Activated CD8-positive, alpha-beta T cell treated with anti-CD3 and anti-CD28 coated beads, Interleukin-2, amount 10 ng/mL, durations not matched to agents 7 days and 5 days (primary cell): ENCODE data around the gene NPPC. TPM values are rescaled to one million over a fixed set of nuclear protein-coding genes. Genes with fewer than 3 reads are reported as not detected.
A peak's percentile ranks its signal among the peaks of the same experiment; 100 is the strongest.
"Not testable (repeated sequence)": the region's sequence is repeated elsewhere in the genome, so short reads cannot be mapped to it uniquely, and the experiment has no call there.

Experiments used
- ATAC-seq: fragments of 150-1000 bp; cut with Tn5 transposase; one replicate; pipeline ENCODE4 v1.10.0; 2021; ENCODE audit warnings: moderate library complexity
- CTCF ChIA-PET: fragments of 350-600 bp; sonication (Branson Sonifier 250); formaldehyde crosslinking; loops from one replicate; lab custom pipeline; 2021; ENCODE audit warnings: antibody characterized with exemption; lab: Charles Lee
- POLR2A ChIA-PET: fragments of 350-600 bp; sonication (Branson Sonifier 250); formaldehyde crosslinking; loops from one replicate; lab custom pipeline; 2021; ENCODE audit warnings: antibody characterized with exemption; lab: Charles Lee
- DNase-seq: peaks from one replicate; pipeline ENCODE4 v3.0.0-alpha.2; 2020
- H3K27ac Mint-ChIP-seq: one replicate; pipeline ENCODE4 v1.8.0; 2021; ENCODE audit warnings: mild to moderate bottlenecking, mixed read lengths
- H3K27me3 Mint-ChIP-seq: one replicate; pipeline ENCODE4 v1.8.0; 2021; ENCODE audit warnings: low read depth, mixed read lengths
- H3K36me3 Mint-ChIP-seq: one replicate; pipeline ENCODE4 v1.8.0; 2021; ENCODE audit warnings: low read depth, mixed read lengths
- H3K4me1 Mint-ChIP-seq: one replicate; pipeline ENCODE4 v1.8.0; 2021; ENCODE audit warnings: low read depth, mixed read lengths
- H3K4me3 Mint-ChIP-seq: one replicate; pipeline ENCODE4 v1.8.0; 2021; ENCODE audit warnings: mild to moderate bottlenecking, mixed read lengths
- H3K9me3 Mint-ChIP-seq: one replicate; pipeline ENCODE4 v1.8.0; 2022; ENCODE audit warnings: mixed read lengths; ENCODE audit not compliant: insufficient read depth
- total RNA-seq, 2 experiments: library from RNA; stranded (reverse); gene quantifications; one replicate each; pipeline ENCODE4 v1.2.3, GENCODE V29; 2021

The NPPC gene
- total RNA-seq, 2 experiments from 2014 or later: 1.4 to 1.8 TPM

GRCh38 chr2:231918501-231919330 is 7.5 kb downstream of the NPPC start:
- no peak overlapping the region for H3K4me3 Mint-ChIP-seq
- ChIA-PET POLR2A (no interaction called here), CTCF (interaction anchor here (1.4 to 1.5 kb wide), 2 partner anchors 12 to 374 kb away, joined by 4 to 7 read pairs; no protein-coding TSS in a partner anchor)
- H3K27me3 Mint-ChIP-seq: peaks cover 11% of the 10 kb centered on the region
- DNase-seq (no peak), ATAC-seq (no peak)
- no peaks in the 10 kb centered on the region for H3K9me3 Mint-ChIP-seq
- H3K36me3 Mint-ChIP-seq: no peaks in the 10 kb centered on the region
- no peaks in the 10 kb centered on the region for H3K4me1 Mint-ChIP-seq
- no peak overlapping the region for H3K27ac Mint-ChIP-seq

- ChIA-PET POLR2A (interaction anchor here (1.4 kb wide), 1 partner anchor 9 kb away, joined by 3 read pairs; the partner anchor contains the start of gene NPPC), CTCF (interaction anchor here (0.7 to 2.6 kb wide), 4 partner anchors 8 to 391 kb away, joined by 3 to 12 read pairs (median 6); partner anchors contain the start of gene NPPC)
- Mint-ChIP-seq H3K4me3 (no peak overlapping the region), H3K4me1 (no peaks in the 10 kb centered on the region), H3K27me3 (peaks cover 8% of the 10 kb centered on the region), H3K27ac (no peak overlapping the region), H3K36me3 (no peaks in the 10 kb centered on the region), H3K9me3 (no peaks in the 10 kb centered on the region)
- ATAC-seq (no peak), DNase-seq (no peak)
These were observed 8.7 kb downstream of the NPPC start for GRCh38 chr2:231917280-231918066.

GRCh38 chr2:231914077-231914690 is 12.0 kb downstream of the NPPC start:
- Mint-ChIP-seq H3K27ac (no peak overlapping the region), H3K36me3 (no peaks in the 10 kb centered on the region), H3K27me3 (peaks cover 6% of the 10 kb centered on the region), H3K4me1 (peaks cover 20% of the 10 kb centered on the region), H3K4me3 (no peak overlapping the region), H3K9me3 (no peaks in the 10 kb centered on the region)
- DNase-seq (no peak), ATAC-seq (no peak)
- ChIA-PET POLR2A (no interaction called here), CTCF (no interaction called here)

GRCh38 chr2:231911381-231911780 is 14.8 kb downstream of the NPPC start:
- no peak overlapping the region for H3K4me3 Mint-ChIP-seq
- H3K27me3 Mint-ChIP-seq: peaks cover 3% of the 10 kb centered on the region
- no peaks in the 10 kb centered on the region for H3K9me3 Mint-ChIP-seq
- H3K27ac Mint-ChIP-seq: no peak overlapping the region
- peaks cover 29% of the 10 kb centered on the region for H3K4me1 Mint-ChIP-seq
- ChIA-PET POLR2A (no interaction called here), CTCF (interaction anchor here (2.6 kb wide), 1 partner anchor 10 kb away, joined by 10 read pairs; no protein-coding TSS in a partner anchor)
- ATAC-seq (no peak), DNase-seq (no peak)
- H3K36me3 Mint-ChIP-seq: no peaks in the 10 kb centered on the region

- DNase-seq: no peak
- H3K27me3 Mint-ChIP-seq: peaks cover 3% of the 10 kb centered on the region
- H3K36me3 Mint-ChIP-seq: no peaks in the 10 kb centered on the region
- no peak overlapping the region for H3K4me3 Mint-ChIP-seq
- ATAC-seq: no peak
- peak overlapping the region; percentile 63 for H3K27ac Mint-ChIP-seq
- H3K4me1 Mint-ChIP-seq: peaks cover 33% of the 10 kb centered on the region
- H3K9me3 Mint-ChIP-seq: no peaks in the 10 kb centered on the region
- ChIA-PET CTCF (interaction anchor here (2.6 to 5.0 kb wide), 2 partner anchors 10 to 13 kb away, joined by 10 to 19 read pairs; no protein-coding TSS in a partner anchor), POLR2A (no interaction called here)
These were observed 15.4 kb downstream of the NPPC start for GRCh38 chr2:231910771-231911170.

- H3K36me3 Mint-ChIP-seq, POLR2A ChIA-PET, H3K4me3 Mint-ChIP-seq, DNase-seq, H3K27me3 Mint-ChIP-seq, H3K9me3 Mint-ChIP-seq, ATAC-seq: not testable (repeated sequence)
- Mint-ChIP-seq H3K27ac (peak overlapping the region; percentile 67), H3K4me1 (peaks cover 33% of the 10 kb centered on the region)
- CTCF ChIA-PET: interaction anchor here (1.4 to 5.0 kb wide), 2 partner anchors 14 to 416 kb away, joined by 6 to 19 read pairs; no protein-coding TSS in a partner anchor
These were observed 16.0 kb downstream of the NPPC start for GRCh38 chr2:231910161-231910560.

GRCh38 chr2:231909631-231910030 is 16.6 kb downstream of the NPPC start:
- peak; percentile 9 for ATAC-seq
- H3K4me3 Mint-ChIP-seq: no peak overlapping the region
- H3K27ac Mint-ChIP-seq: peak overlapping the region; percentile 67

GRCh38 chr2:231908584-231908983 is 17.6 kb downstream of the NPPC start:
- Mint-ChIP-seq H3K27ac (peak overlapping the region; percentile 10), H3K27me3 (no peaks in the 10 kb centered on the region), H3K36me3 (no peaks in the 10 kb centered on the region), H3K9me3 (no peaks in the 10 kb centered on the region), H3K4me3 (no peak overlapping the region), H3K4me1 (peaks cover 33% of the 10 kb centered on the region)
- ChIA-PET POLR2A (no interaction called here), CTCF (interaction anchor here (1.4 to 5.0 kb wide), 6 partner anchors 10 to 418 kb away, joined by 5 to 30 read pairs (median 12); no protein-coding TSS in a partner anchor)
- no peak for DNase-seq
- no peak for ATAC-seq

More at GRCh38 chr2:231909631-231910030, 16.6 kb downstream of the NPPC start:
- Mint-ChIP-seq H3K36me3 (no peaks in the 10 kb centered on the region), H3K9me3 (no peaks in the 10 kb centered on the region), H3K27me3 (no peaks in the 10 kb centered on the region), H3K4me1 (peaks cover 33% of the 10 kb centered on the region)
- no peak for DNase-seq
- CTCF ChIA-PET: interaction anchor here (1.4 to 5.0 kb wide), 2 partner anchors 14 to 416 kb away, joined by 6 to 19 read pairs; no protein-coding TSS in a partner anchor
- POLR2A ChIA-PET: no interaction called here

- ATAC-seq: no peak
- Mint-ChIP-seq H3K4me3 (no peak overlapping the region), H3K9me3 (no peaks in the 10 kb centered on the region), H3K27ac (no peak overlapping the region), H3K4me1 (peaks cover 33% of the 10 kb centered on the region), H3K27me3 (no peaks in the 10 kb centered on the region), H3K36me3 (no peaks in the 10 kb centered on the region)
- ChIA-PET POLR2A (no interaction called here), CTCF (interaction anchor here (1.3 to 5.0 kb wide), 7 partner anchors 9 to 419 kb away, joined by 3 to 30 read pairs (median 6); no protein-coding TSS in a partner anchor)
- DNase-seq: no peak
These were observed 18.4 kb downstream of the NPPC start for GRCh38 chr2:231907765-231908164.

GRCh38 chr2:231905026-231905425 is 21.2 kb downstream of the NPPC start:
- ATAC-seq (no peak), DNase-seq (no peak)
- ChIA-PET CTCF (no interaction called here), POLR2A (interaction anchor here (0.7 kb wide), 1 partner anchor 474 kb away, joined by 3 read pairs; no protein-coding TSS in a partner anchor)
- no peaks in the 10 kb centered on the region for H3K36me3 Mint-ChIP-seq
- H3K27ac Mint-ChIP-seq: no peak overlapping the region
- no peak overlapping the region for H3K4me3 Mint-ChIP-seq
- H3K4me1 Mint-ChIP-seq: peaks cover 21% of the 10 kb centered on the region
- peaks cover 2% of the 10 kb centered on the region for H3K27me3 Mint-ChIP-seq
- no peaks in the 10 kb centered on the region for H3K9me3 Mint-ChIP-seq

- ATAC-seq (no peak), DNase-seq (no peak)
- Mint-ChIP-seq H3K27me3 (peaks cover 5% of the 10 kb centered on the region), H3K4me1 (peaks cover 13% of the 10 kb centered on the region), H3K27ac (no peak overlapping the region), H3K9me3 (no peaks in the 10 kb centered on the region), H3K4me3 (no peak overlapping the region), H3K36me3 (no peaks in the 10 kb centered on the region)
- ChIA-PET POLR2A (no interaction called here), CTCF (no interaction called here)
These were observed 22.0 kb downstream of the NPPC start for GRCh38 chr2:231904161-231904611.
